ENCODE data around the gene C2CD5. TPM values are rescaled to one million over a fixed set of nuclear protein-coding genes. Genes with fewer than 3 reads are reported as not detected.
"Not testable (repeated sequence)": the region's sequence is repeated elsewhere in the genome, so short reads cannot be mapped to it uniquely, and the experiment has no call there.

Gene C2CD5
- total RNA-seq, 1 donor from 2014 or later: 38.0 TPM

- H3K4me3 ChIP-seq: no peak overlapping the region
- no peaks in the 10 kb centered on the region for H3K9me3 ChIP-seq
- no peak for ATAC-seq
- DNase-seq: no peak
- no peaks in the 10 kb centered on the region for H3K4me1 ChIP-seq
- H3K36me3 ChIP-seq: peaks cover 16% of the 10 kb centered on the region
- TF ChIP-seq CTCF (IDR thresholded peaks at IDR 0.05): no peak
- intact Hi-C loops (cut with DNase I): no loop called here
- no peak overlapping the region for H3K27ac ChIP-seq
- no peaks in the 10 kb centered on the region for H3K27me3 ChIP-seq
These were observed 90.8 kb downstream of the C2CD5 start for GRCh38 chr12:22453511-22453910.

GRCh38 chr12:22447223-22447622 is 97.1 kb downstream of the C2CD5 start:
- Histone ChIP-seq H3K27ac (no peak overlapping the region), H3K9me3 (no peaks in the 10 kb centered on the region), H3K27me3 (no peaks in the 10 kb centered on the region), H3K36me3 (no peaks in the 10 kb centered on the region), H3K4me1 (peaks cover 3% of the 10 kb centered on the region), H3K4me3 (no peak overlapping the region)
- ATAC-seq (no peak), DNase-seq (no peak)
- intact Hi-C loops (cut with DNase I): no loop called here
- no peak for TF ChIP-seq CTCF (IDR thresholded peaks at IDR 0.05)

GRCh38 chr12:22444317-22444665 is 100.1 kb downstream of the C2CD5 start:
- intact Hi-C loops (cut with DNase I); H3K4me1 ChIP-seq: not testable (repeated sequence)
- DNase-seq: peak; percentile 46

GRCh38 chr12:22443379-22444316 is 100.7 kb downstream of the C2CD5 start:
- H3K9me3 ChIP-seq: no peaks in the 10 kb centered on the region
- ATAC-seq: peak; percentile 100
- no peaks in the 10 kb centered on the region for H3K27me3 ChIP-seq
- H3K4me1 ChIP-seq: peaks cover 3% of the 10 kb centered on the region
- peak; percentile 48 for DNase-seq
- H3K36me3 ChIP-seq: no peaks in the 10 kb centered on the region
- no peak overlapping the region for H3K27ac ChIP-seq
- H3K4me3 ChIP-seq: no peak overlapping the region
- peak; percentile 74 for TF ChIP-seq CTCF (IDR thresholded peaks at IDR 0.05)
- intact Hi-C loops (cut with DNase I): no loop called here

More at GRCh38 chr12:22444317-22444665, 100.1 kb downstream of the C2CD5 start:
- not testable (repeated sequence) for H3K27ac ChIP-seq, H3K36me3 ChIP-seq, H3K4me3 ChIP-seq, ATAC-seq, H3K9me3 ChIP-seq, H3K27me3 ChIP-seq

- Histone ChIP-seq H3K9me3 (no peaks in the 10 kb centered on the region), H3K27me3 (no peaks in the 10 kb centered on the region), H3K36me3 (no peaks in the 10 kb centered on the region), H3K4me3 (no peak overlapping the region), H3K27ac (no peak overlapping the region), H3K4me1 (no peaks in the 10 kb centered on the region)
- ATAC-seq (no peak), DNase-seq (no peak)
- TF ChIP-seq CTCF (IDR thresholded peaks at IDR 0.05): no peak
- intact Hi-C loops (cut with DNase I): no loop called here
These were observed 107.1 kb downstream of the C2CD5 start for GRCh38 chr12:22437031-22437806.

- DNase-seq (no peak), ATAC-seq (no peak)
- TF ChIP-seq CTCF (IDR thresholded peaks at IDR 0.05): no peak
- no peaks in the 10 kb centered on the region for H3K4me1 ChIP-seq
- H3K36me3 ChIP-seq: no peaks in the 10 kb centered on the region
- no peak overlapping the region for H3K4me3 ChIP-seq
- H3K9me3 ChIP-seq: no peaks in the 10 kb centered on the region
- intact Hi-C loops (cut with DNase I): no loop called here
- H3K27ac ChIP-seq: no peak overlapping the region
- no peaks in the 10 kb centered on the region for H3K27me3 ChIP-seq
These were observed 108.8 kb downstream of the C2CD5 start for GRCh38 chr12:22435583-22435982.

Data from upper lobe of right lung (tissue), 1 donor.